Measurements from ENCODE around the gene ATP6V1C2.

GRCh38 chr2:10794876-10795275, 73.4 kb downstream of the ATP6V1C2 start:
- TF ChIP-seq FOS (IDR thresholded peaks at IDR 0.05; ENCODE audit: low read depth, low read length) (no peak), CTCF (conservative IDR thresholded peaks at IDR 0.05; ENCODE audit: low read depth, low read length) (no peak), POLR2A (IDR thresholded peaks at IDR 0.05; ENCODE audit: low read depth, low read length) (no peak)
